GM12801 (cell line): ENCODE results near the gene HOXA4.

Experiments
- CTCF ChIP-seq: IDR thresholded peaks from one replicate; pipeline ENCODE4 v1.5.1; 2011; ENCODE audit warnings: control low read depth; ENCODE audit not compliant: insufficient read length; ENCODE audit errors: extremely low read depth

The HOXA4 gene

GRCh38 chr7:27096768-27097514, 33.6 kb downstream of the HOXA4 start:
- no peak for TF ChIP-seq CTCF

DNA sequence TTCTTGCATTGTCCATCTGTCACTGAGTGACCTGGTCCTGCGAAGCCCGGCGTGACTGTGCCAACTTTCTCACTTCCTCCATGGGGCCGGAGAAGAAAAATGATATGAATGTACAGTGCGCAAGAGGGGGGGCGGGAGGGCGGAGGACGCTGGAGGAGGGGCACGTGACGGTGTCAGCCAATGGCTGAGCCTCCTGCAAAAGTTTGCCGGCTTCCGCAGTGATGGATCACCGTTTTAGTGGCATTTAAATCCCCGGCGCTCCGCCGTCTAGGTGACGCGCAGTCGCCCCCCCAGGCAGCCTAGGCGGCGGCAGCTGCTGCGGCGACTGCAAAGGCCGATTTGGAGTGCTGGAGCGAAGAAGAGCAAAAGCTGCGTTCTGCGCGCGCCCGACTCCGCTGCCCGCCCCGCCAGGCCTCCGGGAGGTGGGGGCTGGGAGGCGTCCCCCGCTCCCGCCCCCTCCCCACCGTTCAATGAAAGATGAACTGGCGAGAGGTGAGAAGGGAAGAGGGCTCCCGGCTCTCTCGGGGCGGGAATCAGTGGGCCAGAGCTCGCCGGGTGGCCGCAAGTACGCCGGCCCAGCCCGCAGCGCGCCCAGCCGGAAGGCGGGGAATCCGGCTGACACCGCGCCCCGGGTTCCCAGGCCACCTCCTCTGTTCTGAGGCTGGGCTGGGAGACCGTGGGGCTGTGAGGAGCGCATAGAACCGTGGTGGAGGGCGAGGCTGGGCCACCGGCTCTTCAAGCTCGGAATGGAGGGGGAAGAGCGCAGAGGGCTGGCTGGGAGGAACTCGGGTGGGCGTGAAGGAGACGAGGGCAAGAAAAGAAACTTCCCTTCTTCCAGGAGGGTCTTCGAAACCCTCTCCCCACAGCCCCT, 34.4 kb downstream of the HOXA4 start, which contains the start of gene HOXA1:
HOXA1 (minus strand) TSS at position 104 of the 871 bp plus-strand sequence; CDS start at position 16, 88 bp downstream.
- TF ChIP-seq CTCF, result no peak

DNA sequence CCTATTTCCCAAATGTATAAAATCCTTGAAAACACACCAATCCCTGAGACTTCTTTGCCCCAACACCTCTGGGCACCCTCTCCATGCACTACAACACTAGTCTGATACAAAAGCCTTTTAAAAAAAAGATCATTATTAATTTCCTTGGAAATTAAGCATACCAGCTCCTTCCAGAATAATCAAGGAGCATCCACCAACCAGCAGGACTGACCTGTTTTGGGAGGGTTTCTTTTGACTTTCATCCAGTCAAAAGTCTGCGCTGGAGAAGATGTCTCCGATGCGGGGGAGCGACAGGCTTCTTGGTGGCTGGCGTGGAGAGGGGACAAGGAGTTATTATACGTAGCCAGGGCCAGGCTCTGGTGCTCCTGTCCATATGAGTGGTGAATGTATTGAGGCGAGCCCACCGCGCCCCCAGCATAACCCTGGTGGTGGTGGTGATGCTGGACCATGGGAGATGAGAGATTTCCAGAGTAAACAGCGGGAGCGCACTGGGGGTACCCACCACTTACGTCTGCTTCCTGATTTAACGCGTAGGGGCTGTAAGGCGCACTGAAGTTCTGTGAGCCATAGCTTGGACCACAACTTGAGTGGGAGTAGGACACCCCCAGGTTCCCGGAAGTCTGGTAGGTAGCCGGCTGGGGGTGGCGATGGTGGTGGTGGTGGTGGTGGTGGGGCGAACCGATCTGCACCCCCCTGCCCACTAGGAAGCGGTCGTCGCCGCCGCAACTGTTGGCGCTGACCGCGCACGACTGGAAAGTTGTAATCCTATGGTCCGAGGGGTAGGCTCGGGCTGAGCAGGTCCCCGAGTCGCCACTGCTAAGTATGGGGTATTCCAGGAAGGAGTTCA, 35.3 kb downstream of the HOXA4 start:
- TF ChIP-seq CTCF, result no peak

- no peak for TF ChIP-seq CTCF
Measured at GRCh38 chr7:27094304-27095049, 36.1 kb downstream of the HOXA4 start.

DNA sequence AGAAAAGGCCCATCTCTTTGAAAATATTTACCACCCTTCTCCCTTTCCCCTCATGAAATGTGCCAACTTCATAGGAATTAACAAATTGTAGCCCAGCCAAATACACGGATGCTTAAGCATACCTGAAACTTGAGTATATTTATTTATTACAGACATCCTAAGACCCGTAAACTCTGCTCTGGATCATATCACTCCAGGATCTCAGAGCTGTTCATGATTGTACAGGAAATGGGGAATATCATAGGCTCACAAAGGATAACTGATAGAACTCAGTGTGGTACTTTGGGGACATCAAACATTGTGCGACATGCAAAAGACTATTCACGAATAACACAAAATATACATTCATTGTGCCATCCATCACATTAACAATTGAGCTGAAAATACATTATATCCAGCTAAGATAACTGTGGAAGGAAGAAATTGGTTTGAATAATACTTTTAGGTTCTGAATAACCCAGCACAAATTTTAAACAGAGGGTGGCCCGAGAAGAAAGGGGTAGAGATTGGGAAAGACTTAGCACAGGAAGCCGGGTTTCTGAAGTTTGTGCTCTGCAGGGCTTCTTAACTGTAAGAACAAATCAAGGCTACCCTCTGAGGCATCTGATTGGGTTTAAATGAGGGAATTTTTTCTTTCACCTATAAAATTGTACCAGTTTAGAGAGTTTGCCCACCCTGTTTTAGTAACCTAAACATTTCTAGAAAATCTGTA, 37.2 kb downstream of the HOXA4 start:
- no peak for TF ChIP-seq CTCF

GRCh38 chr7:27092819-27093110, 37.8 kb downstream of the HOXA4 start:
- TF ChIP-seq CTCF, result no peak
